Endothelial cell of umbilical vein (primary cell): Measurements from ENCODE around the gene PRR36. TPM values are rescaled to one million over a fixed set of nuclear protein-coding genes. Genes with fewer than 3 reads are reported as not detected.

ENCODE experiments used
- BruUV-seq: library from RNA; stranded (reverse); fragments of 400-500 nt; replicated peaks from 2 replicates; lab custom pipeline; 2021; lab: Mats Ljungman, UMichigan
- CTCF ChIA-PET: fragments of 300-600, 350-600 bp; sonication (Branson Sonifier 250); formaldehyde crosslinking; loops from one replicate; lab custom pipeline; 2021; ENCODE audit warnings: antibody characterized with exemption, inconsistent platforms; lab: Charles Lee
- POLR2A ChIA-PET: fragments of 300-600, 350-600 bp; sonication (Branson Sonifier 250); formaldehyde crosslinking; loops from one replicate; lab custom pipeline; 2021; ENCODE audit warnings: antibody characterized with exemption, inconsistent platforms; lab: Charles Lee
- DNase-seq: peaks from one replicate; pipeline ENCODE4 v3.0.0-alpha.2; 2011; ENCODE audit warnings: low read depth, low spot score
- FAIRE-seq: peaks from 2 replicates; lab custom pipeline; 2011; peaks lifted over from hg19 to GRCh38; lab: Jason Lieb, UNC
- H2AFZ ChIP-seq: 2 replicates; pipeline ENCODE4 v1.6.0; 2012; ENCODE audit warnings: low read depth, low read length, control low read depth, inconsistent platforms
- H3K27ac ChIP-seq: 2 replicates; pipeline ENCODE4 v1.5.1; 2011; ENCODE audit warnings: low read depth, mild to moderate bottlenecking, control low read depth, low read length, moderate library complexity; ENCODE audit not compliant: insufficient read depth
- H3K27me3 ChIP-seq, 2 experiments: 2 replicates each; pipeline versions ENCODE4 v1.6.0 to v1.6.1; 2011; ENCODE audit warnings: low read length in 2 of 2, mixed read lengths in 1 of 2; ENCODE audit not compliant: control insufficient read depth in 2 of 2, insufficient read depth in 2 of 2
- H3K36me3 ChIP-seq, 2 experiments: 2 replicates in 1 of 2; 3 replicates in 1 of 2; pipeline ENCODE4 v1.5.1; 2011; ENCODE audit warnings: low read length in 2 of 2, mild to moderate bottlenecking in 1 of 2, moderate library complexity in 1 of 2; ENCODE audit not compliant: control insufficient read depth in 2 of 2, insufficient read depth in 2 of 2; ENCODE audit errors: extremely low read depth in 1 of 2
- H3K4me1 ChIP-seq: 3 replicates; pipeline ENCODE4 v1.5.1; 2011; ENCODE audit warnings: mild to moderate bottlenecking, low read length; ENCODE audit not compliant: control insufficient read depth, insufficient read depth; ENCODE audit errors: extremely low read depth
- H3K4me2 ChIP-seq: 2 replicates; pipeline ENCODE4 v1.6.1; 2011; ENCODE audit warnings: low read length, control low read depth, mixed read lengths; ENCODE audit not compliant: insufficient read depth
- H3K4me3 ChIP-seq, 3 experiments: fragments of 200-600 bp in 1 of 3; sonication (generic), shearing (Covaris generic) in 1 of 3; replicated peaks in 1 of 3; 2 replicates each; pipeline ENCODE4 v1.5.1; 2011 to 2016; ENCODE audit warnings: control low read depth in 3 of 3, low read length in 3 of 3, mild to moderate bottlenecking in 2 of 3, inconsistent platforms in 1 of 3, low read depth in 1 of 3, moderate library complexity in 1 of 3; ENCODE audit not compliant: insufficient read depth in 1 of 3
- H3K79me2 ChIP-seq: 2 replicates; pipeline ENCODE4 v1.6.0; 2012; ENCODE audit warnings: low read length, inconsistent platforms; ENCODE audit not compliant: control insufficient read depth, insufficient read depth
- H3K9ac ChIP-seq: replicated peaks from 2 replicates; pipeline ENCODE3; 2011; ENCODE audit warnings: low read length, control low read depth; ENCODE audit not compliant: insufficient read depth; ENCODE audit errors: extremely low read depth
- H3K9me1 ChIP-seq: replicated peaks from 3 replicates; pipeline ENCODE4 v1.6.0; 2011; ENCODE audit warnings: mild to moderate bottlenecking, low read length; ENCODE audit not compliant: control insufficient read depth, insufficient read depth; ENCODE audit errors: extremely low read depth
- H3K9me3 ChIP-seq: replicated peaks from 2 replicates; pipeline ENCODE4 v1.5.1; 2012; ENCODE audit warnings: low read length, inconsistent platforms; ENCODE audit not compliant: control insufficient read depth, insufficient read depth
- H4K20me1 ChIP-seq: replicated peaks from 2 replicates; pipeline ENCODE3; 2011; ENCODE audit warnings: mild to moderate bottlenecking, low read length; ENCODE audit not compliant: control insufficient read depth, insufficient read depth; ENCODE audit errors: extremely low read depth
- CTCF ChIP-seq, 2 donors: IDR thresholded peaks; 1 replicate in 1 of 2; 2 replicates in 1 of 2; pipeline ENCODE4 v1.5.1; 2011; ENCODE audit warnings: low read length in 2 of 2, mild to moderate bottlenecking in 2 of 2, moderate library complexity in 2 of 2, control low read depth in 1 of 2, inconsistent platforms in 1 of 2, low read depth in 1 of 2; ENCODE audit not compliant: insufficient read depth in 1 of 2; ENCODE audit errors: extremely low read depth in 1 of 2
- EZH2 ChIP-seq: IDR thresholded peaks from 2 replicates; pipeline ENCODE4 v1.6.1; 2012; ENCODE audit warnings: borderline replicate concordance, low read depth, mild to moderate bottlenecking, moderate library complexity, low read length, inconsistent platforms; ENCODE audit not compliant: severe bottlenecking
- FOS ChIP-seq: IDR thresholded peaks from 2 replicates; pipeline ENCODE4 v1.6.1; 2011; ENCODE audit warnings: mild to moderate bottlenecking, low read length, moderate library complexity, borderline replicate concordance; ENCODE audit not compliant: insufficient read depth
- GATA2 ChIP-seq: IDR thresholded peaks from 2 replicates; pipeline ENCODE4 v1.7.0; 2011; ENCODE audit warnings: low read depth, mild to moderate bottlenecking, moderate library complexity, mixed read lengths, low read length; ENCODE audit not compliant: insufficient read length, insufficient read depth
- JUN ChIP-seq: IDR thresholded peaks from 2 replicates; pipeline ENCODE4 v1.6.1; 2011; ENCODE audit warnings: borderline replicate concordance, low read depth; ENCODE audit not compliant: insufficient read length, insufficient read depth
- MAX ChIP-seq: IDR thresholded peaks from 2 replicates; pipeline ENCODE4 v1.6.1; 2011; ENCODE audit not compliant: insufficient read depth, insufficient read length
- MYC ChIP-seq: IDR thresholded peaks from one replicate; pipeline ENCODE4 v1.6.1; 2011; ENCODE audit warnings: mild to moderate bottlenecking, low read depth, low read length
- POLR2A ChIP-seq: IDR thresholded peaks from 2 replicates; pipeline ENCODE4 v1.6.1; 2012; ENCODE audit warnings: low read depth, mild to moderate bottlenecking, control low read depth, low read length
- POLR2AphosphoS5 ChIP-seq: IDR thresholded peaks from 2 replicates; pipeline ENCODE4 v1.6.1; 2012; ENCODE audit warnings: low read depth, mild to moderate bottlenecking, control low read depth, low read length, moderate library complexity; ENCODE audit not compliant: insufficient read depth
- dilution Hi-C: fragments of 300-500 bp; cut with MboI; formaldehyde crosslinking; loops from one replicate; pipeline ENCODE4 v1.15.0; 2019; ENCODE audit warnings: low sequenced_read_pairs; ENCODE audit not compliant: extremely low pct_ligation_motif_present
- intact Hi-C: fragments of 100-400 bp; cut with micrococcal nuclease; formaldehyde crosslinking; loops from one replicate; pipeline ENCODE4 v1.10.0; 2022
- polyA plus RNA-seq, 4 experiments: library from polyadenylated mRNA; depleted of rRNA in 3 of 4; stranded (reverse) in 3 of 4; unstranded in 1 of 4; fragments of >200 nt; gene quantifications; 2 replicates each; pipeline versions ENCODE4 v1.2.1 to v1.2.3, GENCODE V29; 2011 to 2012; ENCODE audit warnings: missing spikeins in 1 of 4
- total RNA-seq: library from RNA; stranded (reverse); gene quantifications from 2 replicates; pipeline ENCODE4 v1.2.3, GENCODE V29; 2021

Gene PRR36
- total and polyA plus RNA-seq, 2 donors (not counting 3 experiments of a cell fraction or from before 2014, with no cell fraction given): not detected

GRCh38 chr19:7864690-7865074 is 9.5 kb downstream of the PRR36 start:
- Histone ChIP-seq H3K27me3 (peaks cover 12 to 21% of the 10 kb centered on the region in 2 experiments), H4K20me1 (no peaks in the 10 kb centered on the region), H3K4me1 (peaks cover 7% of the 10 kb centered on the region), H3K4me2 (no peak overlapping the region), H3K9me1 (no peaks in the 10 kb centered on the region), H3K9ac (no peak overlapping the region), H3K36me3 (no peaks in the 10 kb centered on the region), H3K4me3 (no peak overlapping the region), H2AFZ (no peak overlapping the region), H3K9me3 (no peaks in the 10 kb centered on the region), H3K79me2 (no peaks in the 10 kb centered on the region), H3K27ac (no peak overlapping the region)
- CTCF ChIA-PET: interaction anchor here (0.9 kb wide), 1 partner anchor 235 kb away, joined by 3 read pairs; the partner anchor contains the start of genes PET100 and XAB2
- dilution Hi-C loops: no loop called here
- POLR2A ChIA-PET: no interaction called here
- BruUV-seq: no TSS peak
- FAIRE-seq (no peak), DNase-seq (no peak)
- TF ChIP-seq MAX: no peak
- no peak for TF ChIP-seq FOS
- TF ChIP-seq MYC: no peak
- TF ChIP-seq POLR2AphosphoS5: no peak
- no peak for TF ChIP-seq JUN
- no peak for TF ChIP-seq CTCF (IDR thresholded peaks at IDR 0.05; ENCODE audit: extremely low read depth in 1 of 2, insufficient read depth in 1 of 2, low read depth in 1 of 2, low read length in 2 of 2)
- no peak for TF ChIP-seq POLR2A
- TF ChIP-seq EZH2: no peak
- TF ChIP-seq GATA2: no peak
- intact Hi-C loops: no loop called here
